Measurements from ENCODE around the gene GRIK4.
A peak's percentile ranks its signal among the peaks of the same experiment; 100 is the strongest.

GRIK4 gene

GRCh38 chr11:120956710-120957495 lies 445.4 kb downstream of the GRIK4 start:
- Mint-ChIP-seq H3K27me3 (peaks cover 15 to 27% of the 10 kb centered on the region in 2 donors), H3K27ac (peak overlapping the region; percentile 54 to 94), H3K4me1 (ENCODE audit: low read depth in 2 of 2) (peaks cover 5 to 16% of the 10 kb centered on the region in 2 donors), H3K9me3 (no peaks in the 10 kb centered on the region), H3K4me3 (no peak overlapping the region), H3K36me3 (ENCODE audit: insufficient read depth) (peaks cover 3% of the 10 kb centered on the region)
- ATAC-seq (replicated peaks) (no peak), DNase-seq (peak in 1 of 3 experiments; percentile 6)

- no peak overlapping the region for H3K4me3 Mint-ChIP-seq
- peaks cover 3 to 10% of the 10 kb centered on the region in 2 donors for H3K4me1 Mint-ChIP-seq (ENCODE audit: low read depth in 2 of 2)
- H3K27ac Mint-ChIP-seq, result no peak overlapping the region
- DNase-seq (no peak), ATAC-seq (replicated peaks) (no peak)
- H3K9me3 Mint-ChIP-seq, result no peaks in the 10 kb centered on the region
- peaks cover 18 to 31% of the 10 kb centered on the region in 2 donors for H3K27me3 Mint-ChIP-seq
- peaks cover 3% of the 10 kb centered on the region for H3K36me3 Mint-ChIP-seq (ENCODE audit: insufficient read depth)
Measured at GRCh38 chr11:120958185-120958584, 446.6 kb downstream of the GRIK4 start.

- peaks cover 3% of the 10 kb centered on the region for H3K36me3 Mint-ChIP-seq (ENCODE audit: insufficient read depth)
- peaks cover 22 to 31% of the 10 kb centered on the region in 2 donors for H3K27me3 Mint-ChIP-seq
- DNase-seq, result no peak
- H3K4me3 Mint-ChIP-seq, result no peak overlapping the region
- no peak overlapping the region for H3K27ac Mint-ChIP-seq
- ATAC-seq (replicated peaks), result no peak
- H3K4me1 Mint-ChIP-seq (ENCODE audit: low read depth in 2 of 2), result peaks cover 3 to 10% of the 10 kb centered on the region in 2 donors
- H3K9me3 Mint-ChIP-seq, result no peaks in the 10 kb centered on the region
Measured at GRCh38 chr11:120959189-120959588, 447.6 kb downstream of the GRIK4 start.

GRCh38 chr11:120964857-120965256 lies 453.3 kb downstream of the GRIK4 start:
- H3K27ac Mint-ChIP-seq, result no peak overlapping the region

GRCh38 chr11:120966840-120967239 lies 455.3 kb downstream of the GRIK4 start:
- no peaks in the 10 kb centered on the region for H3K9me3 Mint-ChIP-seq
- no peak overlapping the region for H3K4me3 Mint-ChIP-seq
- peaks cover 67 to 70% of the 10 kb centered on the region in 2 donors for H3K27me3 Mint-ChIP-seq
- ATAC-seq (replicated peaks) (no peak), DNase-seq (no peak)
- no peak overlapping the region for H3K27ac Mint-ChIP-seq
- no peaks in the 10 kb centered on the region for H3K36me3 Mint-ChIP-seq (ENCODE audit: insufficient read depth)
- no peaks in the 10 kb centered on the region for H3K4me1 Mint-ChIP-seq (ENCODE audit: low read depth in 2 of 2)

More at GRCh38 chr11:120964857-120965256, 453.3 kb downstream of the GRIK4 start:
- H3K9me3 Mint-ChIP-seq, result no peaks in the 10 kb centered on the region
- no peak for ATAC-seq (replicated peaks)
- DNase-seq, result no peak
- peaks cover 56 to 61% of the 10 kb centered on the region in 2 donors for H3K27me3 Mint-ChIP-seq
- no peaks in the 10 kb centered on the region for H3K36me3 Mint-ChIP-seq (ENCODE audit: insufficient read depth)
- H3K4me1 Mint-ChIP-seq (ENCODE audit: low read depth in 2 of 2), result no peaks in the 10 kb centered on the region
- H3K4me3 Mint-ChIP-seq, result no peak overlapping the region

GRCh38 chr11:120969993-120970392 lies 458.4 kb downstream of the GRIK4 start:
- DNase-seq (no peak), ATAC-seq (replicated peaks) (no peak)
- Mint-ChIP-seq H3K4me1 (ENCODE audit: low read depth in 2 of 2) (no peaks in the 10 kb centered on the region), H3K4me3 (no peak overlapping the region), H3K27me3 (peaks cover 72 to 75% of the 10 kb centered on the region in 2 donors), H3K36me3 (ENCODE audit: insufficient read depth) (no peaks in the 10 kb centered on the region), H3K27ac (no peak overlapping the region), H3K9me3 (no peaks in the 10 kb centered on the region)

GRCh38 chr11:120971825-120972224 lies 460.3 kb downstream of the GRIK4 start:
- Mint-ChIP-seq H3K4me3 (no peak overlapping the region), H3K36me3 (ENCODE audit: insufficient read depth) (no peaks in the 10 kb centered on the region), H3K27ac (no peak overlapping the region), H3K4me1 (ENCODE audit: low read depth in 2 of 2) (no peaks in the 10 kb centered on the region), H3K27me3 (peaks cover 73 to 85% of the 10 kb centered on the region in 2 donors), H3K9me3 (no peaks in the 10 kb centered on the region)
- ATAC-seq (replicated peaks), result no peak
- DNase-seq, result no peak

GRCh38 chr11:120972621-120973020 lies 461.1 kb downstream of the GRIK4 start:
- H3K4me3 Mint-ChIP-seq, result no peak overlapping the region
- H3K27me3 Mint-ChIP-seq, result peaks cover 72 to 80% of the 10 kb centered on the region in 2 donors
- no peaks in the 10 kb centered on the region for H3K9me3 Mint-ChIP-seq
- H3K36me3 Mint-ChIP-seq (ENCODE audit: insufficient read depth), result no peaks in the 10 kb centered on the region
- DNase-seq, result no peak
- no peaks in the 10 kb centered on the region for H3K4me1 Mint-ChIP-seq (ENCODE audit: low read depth in 2 of 2)
- no peak for ATAC-seq (replicated peaks)
- H3K27ac Mint-ChIP-seq, result no peak overlapping the region

GRCh38 chr11:120973501-120973900 lies 462.0 kb downstream of the GRIK4 start:
- H3K9me3 Mint-ChIP-seq, result no peaks in the 10 kb centered on the region
- no peaks in the 10 kb centered on the region for H3K36me3 Mint-ChIP-seq (ENCODE audit: insufficient read depth)
- H3K27ac Mint-ChIP-seq, result no peak overlapping the region
- no peak overlapping the region for H3K4me3 Mint-ChIP-seq
- no peaks in the 10 kb centered on the region for H3K4me1 Mint-ChIP-seq (ENCODE audit: low read depth in 2 of 2)
- ATAC-seq (replicated peaks) (no peak), DNase-seq (no peak)
- H3K27me3 Mint-ChIP-seq, result peaks cover 72 to 81% of the 10 kb centered on the region in 2 donors

GRCh38 chr11:120974466-120974865 lies 462.9 kb downstream of the GRIK4 start:
- no peak overlapping the region for H3K4me3 Mint-ChIP-seq
- peaks cover 68 to 80% of the 10 kb centered on the region in 2 donors for H3K27me3 Mint-ChIP-seq
- no peak for DNase-seq

GRCh38 chr11:120974965-120975364 lies 463.4 kb downstream of the GRIK4 start:
- DNase-seq, result no peak
- H3K36me3 Mint-ChIP-seq (ENCODE audit: insufficient read depth), result no peaks in the 10 kb centered on the region
- H3K4me1 Mint-ChIP-seq (ENCODE audit: low read depth in 2 of 2), result no peaks in the 10 kb centered on the region
- ATAC-seq (replicated peaks), result no peak
- H3K9me3 Mint-ChIP-seq, result no peaks in the 10 kb centered on the region
- H3K4me3 Mint-ChIP-seq, result no peak overlapping the region
- H3K27me3 Mint-ChIP-seq, result peaks cover 68 to 79% of the 10 kb centered on the region in 2 donors
- no peak overlapping the region for H3K27ac Mint-ChIP-seq

More at GRCh38 chr11:120974466-120974865, 462.9 kb downstream of the GRIK4 start:
- Mint-ChIP-seq H3K36me3 (ENCODE audit: insufficient read depth) (no peaks in the 10 kb centered on the region), H3K27ac (no peak overlapping the region), H3K9me3 (no peaks in the 10 kb centered on the region), H3K4me1 (ENCODE audit: low read depth in 2 of 2) (no peaks in the 10 kb centered on the region)
- no peak for ATAC-seq (replicated peaks)

GRCh38 chr11:120977266-120978137 lies 466.0 kb downstream of the GRIK4 start:
- no peaks in the 10 kb centered on the region for H3K9me3 Mint-ChIP-seq
- no peak for DNase-seq
- no peak for ATAC-seq (replicated peaks)
- H3K4me3 Mint-ChIP-seq, result no peak overlapping the region
- H3K27me3 Mint-ChIP-seq, result peaks cover 57 to 67% of the 10 kb centered on the region in 2 donors
- no peaks in the 10 kb centered on the region for H3K4me1 Mint-ChIP-seq (ENCODE audit: low read depth in 2 of 2)
- H3K36me3 Mint-ChIP-seq (ENCODE audit: insufficient read depth), result no peaks in the 10 kb centered on the region
- H3K27ac Mint-ChIP-seq, result no peak overlapping the region

GRCh38 chr11:120978701-120979100 lies 467.2 kb downstream of the GRIK4 start:
- no peaks in the 10 kb centered on the region for H3K9me3 Mint-ChIP-seq
- H3K4me1 Mint-ChIP-seq (ENCODE audit: low read depth in 2 of 2), result no peaks in the 10 kb centered on the region
- peaks cover 59 to 67% of the 10 kb centered on the region in 2 donors for H3K27me3 Mint-ChIP-seq

More at GRCh38 chr11:120978701-120979100, 467.2 kb downstream of the GRIK4 start:
- Mint-ChIP-seq H3K36me3 (ENCODE audit: insufficient read depth) (no peaks in the 10 kb centered on the region), H3K27ac (no peak overlapping the region), H3K4me3 (no peak overlapping the region)
- DNase-seq (no peak), ATAC-seq (replicated peaks) (no peak)
